Renal cortical epithelial cell (primary cell): ENCODE results near the gene PEBP1. TPM values are rescaled to one million over a fixed set of nuclear protein-coding genes. Genes with fewer than 3 reads are reported as not detected.

Experiments used
- DNase-seq: peaks from one replicate; pipeline ENCODE4 v3.0.0-alpha.2; 2011; ENCODE audit warnings: low read depth
- total RNA-seq: library from RNA; depleted of rRNA; stranded (reverse); fragments of >200 nt; gene quantifications from 2 replicates; pipeline ENCODE4 v1.2.3, GENCODE V29; 2014

Gene PEBP1
- total RNA-seq, 1 donor from 2014 or later: 161 TPM

- DNase-seq: no peak
Measured at GRCh38 chr12:118136559-118137003, 657 bp downstream of the PEBP1 start.

DNA sequence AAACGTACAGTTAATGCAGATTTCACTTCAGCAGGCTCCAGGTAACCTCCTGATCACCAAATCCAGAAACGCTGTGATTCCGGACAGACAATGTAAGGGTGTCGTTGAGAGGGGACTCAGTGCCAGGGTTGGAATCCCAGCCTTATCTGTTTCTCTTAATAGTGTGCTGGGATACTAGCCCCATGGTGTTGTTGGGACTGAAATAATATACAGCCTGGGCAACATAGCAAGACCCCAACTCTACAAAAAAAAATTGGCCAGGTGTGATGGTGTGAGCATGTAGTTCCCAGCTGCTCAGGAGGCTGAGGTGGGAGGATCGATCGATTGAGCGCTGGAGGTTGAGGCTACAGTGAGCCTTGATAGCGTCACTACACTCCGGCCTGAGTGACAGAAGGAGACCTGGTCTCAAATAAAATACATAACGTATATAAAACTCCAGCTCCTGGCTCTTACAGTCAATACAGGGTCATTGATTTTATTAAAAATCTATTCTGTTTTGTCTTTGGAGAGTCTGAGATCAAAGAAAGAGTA is 1.3 kb downstream of the PEBP1 start:
- DNase-seq: no peak

DNA sequence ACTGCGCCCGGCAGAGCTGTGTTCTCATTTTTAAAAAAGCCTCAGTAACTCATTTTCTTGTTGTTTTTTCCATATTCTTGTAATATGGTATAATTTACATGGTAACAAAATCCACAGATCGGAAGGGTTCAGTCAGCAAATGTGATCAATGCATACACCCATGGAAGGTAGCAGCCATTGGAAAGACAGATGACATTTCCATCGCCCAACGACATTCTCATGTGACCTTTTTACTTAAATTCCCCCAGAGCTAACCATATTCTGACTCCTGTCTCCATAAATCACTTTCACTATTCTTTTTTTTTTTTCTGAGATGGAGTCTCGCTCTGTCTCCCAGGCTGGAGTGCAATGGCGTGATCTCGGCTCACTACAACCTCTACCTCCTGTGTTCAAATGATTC is 4.9 kb downstream of the PEBP1 start:
- DNase-seq: no peak

- DNase-seq: no peak
Measured at GRCh38 chr12:118144499-118144898, 8.6 kb downstream of the PEBP1 start.

DNA sequence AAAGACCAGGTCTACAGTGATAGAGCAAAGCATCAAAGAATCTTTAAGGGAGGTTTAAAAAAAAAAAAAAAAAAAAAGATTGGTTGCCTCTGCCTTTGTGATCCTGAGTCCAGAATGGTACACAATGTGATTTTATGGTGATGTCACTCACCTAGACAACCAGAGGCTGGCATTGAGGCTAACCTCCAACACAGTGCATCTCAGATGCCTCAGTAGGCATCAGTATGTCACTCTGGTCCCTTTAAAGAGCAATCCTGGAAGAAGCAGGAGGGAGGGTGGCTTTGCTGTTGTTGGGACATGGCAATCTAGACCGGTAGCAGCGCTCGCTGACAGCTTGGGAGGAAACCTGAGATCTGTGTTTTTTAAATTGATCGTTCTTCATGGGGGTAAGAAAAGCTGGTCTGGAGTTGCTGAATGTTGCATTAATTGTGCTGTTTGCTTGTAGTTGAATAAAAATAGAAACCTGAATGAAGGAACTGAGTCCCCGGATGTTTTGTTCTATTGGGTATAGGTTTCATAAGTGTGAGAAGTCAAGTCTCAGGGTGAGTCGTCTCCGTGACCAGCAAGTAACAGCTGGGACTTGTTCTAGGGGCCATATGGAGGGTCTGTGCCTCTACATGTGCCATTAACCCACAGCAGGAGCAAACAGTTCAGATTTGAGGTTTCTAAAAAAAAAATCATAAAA is 9.3 kb downstream of the PEBP1 start:
- DNase-seq: no peak

DNA sequence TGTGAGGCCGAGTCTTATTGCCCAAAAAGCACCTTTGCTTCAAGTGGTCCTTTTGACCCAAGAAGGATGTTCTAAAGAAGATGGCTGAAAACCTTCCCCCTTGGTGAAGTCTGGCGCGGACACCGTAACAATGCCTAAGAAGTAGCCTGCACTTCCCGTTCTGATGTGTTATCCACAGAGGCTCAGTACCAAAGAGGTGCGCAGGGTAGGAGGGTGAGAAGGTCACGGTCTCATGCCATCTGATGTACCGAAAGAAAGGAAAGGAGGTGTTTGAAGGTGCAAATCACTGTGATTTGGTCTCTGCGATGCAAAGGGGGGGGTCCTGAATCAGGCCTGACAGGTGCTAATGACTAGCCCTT is 9.9 kb downstream of the PEBP1 start:
- no peak for DNase-seq

DNA sequence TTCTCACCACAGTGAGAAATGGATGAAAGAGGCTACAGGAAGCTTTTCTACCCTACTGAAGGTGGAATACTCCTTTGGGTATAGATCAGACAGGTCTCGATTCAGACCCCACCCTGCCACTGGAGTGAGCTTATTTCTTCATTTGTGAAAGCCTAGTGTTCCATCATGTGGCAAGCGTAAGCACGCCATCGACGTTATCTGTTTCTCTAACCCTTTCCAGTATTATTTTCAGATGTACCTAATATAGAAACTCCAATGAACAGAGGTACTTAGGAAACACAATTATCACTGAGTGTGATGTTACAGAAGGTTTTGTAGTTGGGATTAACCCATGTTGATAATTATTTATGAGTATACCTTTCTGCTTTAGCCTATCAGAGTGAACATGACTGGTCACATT is 12.4 kb downstream of the PEBP1 start:
- DNase-seq: no peak

DNA sequence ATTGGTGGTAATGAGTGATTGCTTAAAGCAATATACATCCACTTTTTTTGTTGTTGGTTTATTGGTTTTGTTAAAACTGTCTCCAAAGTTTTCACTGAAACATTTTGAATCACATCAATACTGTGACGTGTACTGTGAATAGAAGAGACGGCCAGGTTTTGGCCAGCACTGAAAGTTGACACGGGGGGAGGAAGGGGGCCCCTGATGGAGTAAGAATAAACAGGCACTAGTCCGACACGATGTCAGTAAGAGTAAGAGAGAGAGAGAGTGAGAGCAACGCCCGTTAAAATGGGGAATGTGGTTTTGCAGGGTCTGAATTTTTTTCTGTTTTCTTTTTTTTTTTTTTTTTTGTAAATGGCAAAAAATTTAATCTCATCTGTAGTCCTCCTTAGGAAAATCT is 14.7 kb downstream of the PEBP1 start:
- no peak for DNase-seq

- no peak for DNase-seq
Measured at GRCh38 chr12:118151755-118152154, 15.8 kb downstream of the PEBP1 start.

DNA sequence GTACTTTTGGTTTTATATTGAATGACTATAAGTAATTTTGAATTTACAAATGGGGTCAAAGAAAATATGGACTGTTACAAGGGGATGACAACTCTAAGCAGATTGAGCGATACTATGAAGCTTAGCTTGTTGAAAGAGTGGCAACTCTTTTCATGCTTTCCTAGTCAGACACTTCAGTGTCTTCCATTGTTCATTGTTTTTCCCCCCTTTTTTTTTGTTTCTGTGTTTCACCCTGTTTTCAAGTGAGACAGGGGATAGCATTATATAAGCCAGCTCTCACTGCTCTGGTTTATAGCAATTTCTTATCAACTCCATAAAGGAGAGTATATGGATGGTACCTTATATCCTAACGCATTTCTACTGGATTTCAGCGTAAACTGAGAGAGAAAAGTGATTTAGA is 24.6 kb downstream of the PEBP1 start:
- DNase-seq: no peak

GRCh38 chr12:118164798-118165486 is 29.0 kb downstream of the PEBP1 start:
- peak; percentile 37 for DNase-seq

DNA sequence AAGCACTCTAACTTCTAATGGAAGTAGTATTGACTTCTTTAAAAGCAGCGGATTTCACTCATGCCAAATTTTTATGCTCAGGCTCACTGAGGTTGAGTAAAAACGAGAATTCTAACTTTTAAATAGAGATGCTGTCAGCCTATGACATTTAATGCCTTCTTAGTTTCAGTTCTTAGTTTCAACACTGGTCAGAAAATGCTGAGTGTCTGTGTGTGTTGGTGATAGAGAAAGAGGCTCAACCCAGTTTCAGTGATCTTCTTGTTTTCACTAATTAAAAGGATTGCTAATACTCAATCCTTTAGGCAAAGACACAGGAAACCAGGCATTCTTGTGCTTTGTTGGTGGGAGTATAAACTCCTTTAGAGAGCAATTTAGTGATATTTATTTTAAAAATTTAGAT is 31.0 kb downstream of the PEBP1 start:
- DNase-seq: no peak

DNA sequence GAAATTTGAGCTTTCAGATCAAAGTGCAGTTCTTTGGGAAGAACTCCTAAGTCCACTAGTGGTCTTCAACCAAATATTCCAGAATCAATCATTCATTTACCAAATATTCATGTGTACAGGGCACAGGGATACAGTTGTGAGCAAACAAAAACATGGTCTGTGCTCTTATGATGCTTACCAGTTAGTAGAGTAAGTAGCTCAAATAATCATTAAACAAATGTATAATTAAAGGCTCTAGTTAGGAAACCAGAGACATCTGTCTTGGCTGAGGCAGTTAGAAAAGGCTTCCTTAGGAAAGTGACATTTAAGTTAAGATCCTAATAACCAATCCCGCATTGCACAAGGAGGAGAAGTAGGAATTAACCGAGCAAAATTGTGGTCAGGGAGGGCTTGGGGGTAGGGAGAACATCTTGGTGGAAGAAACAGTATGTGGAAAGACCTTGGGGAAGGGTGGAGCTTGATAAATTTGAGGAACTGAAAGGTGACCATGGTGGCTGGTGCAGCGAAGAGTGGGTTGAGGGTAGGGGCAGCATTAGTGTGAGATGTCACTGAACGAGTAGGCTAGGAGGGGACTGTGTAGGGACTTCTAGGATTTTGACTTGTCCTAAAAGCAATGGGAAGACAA is 40.0 kb downstream of the PEBP1 start:
- no peak for DNase-seq

- DNase-seq: no peak
Measured at GRCh38 chr12:118183155-118183554, 47.2 kb downstream of the PEBP1 start.

- no peak for DNase-seq
Measured at GRCh38 chr12:118183711-118184110, 47.8 kb downstream of the PEBP1 start.

- DNase-seq: no peak
Measured at GRCh38 chr12:118185602-118186397, 49.9 kb downstream of the PEBP1 start.

GRCh38 chr12:118187751-118188435 is 52.0 kb downstream of the PEBP1 start:
- DNase-seq: no peak

DNA sequence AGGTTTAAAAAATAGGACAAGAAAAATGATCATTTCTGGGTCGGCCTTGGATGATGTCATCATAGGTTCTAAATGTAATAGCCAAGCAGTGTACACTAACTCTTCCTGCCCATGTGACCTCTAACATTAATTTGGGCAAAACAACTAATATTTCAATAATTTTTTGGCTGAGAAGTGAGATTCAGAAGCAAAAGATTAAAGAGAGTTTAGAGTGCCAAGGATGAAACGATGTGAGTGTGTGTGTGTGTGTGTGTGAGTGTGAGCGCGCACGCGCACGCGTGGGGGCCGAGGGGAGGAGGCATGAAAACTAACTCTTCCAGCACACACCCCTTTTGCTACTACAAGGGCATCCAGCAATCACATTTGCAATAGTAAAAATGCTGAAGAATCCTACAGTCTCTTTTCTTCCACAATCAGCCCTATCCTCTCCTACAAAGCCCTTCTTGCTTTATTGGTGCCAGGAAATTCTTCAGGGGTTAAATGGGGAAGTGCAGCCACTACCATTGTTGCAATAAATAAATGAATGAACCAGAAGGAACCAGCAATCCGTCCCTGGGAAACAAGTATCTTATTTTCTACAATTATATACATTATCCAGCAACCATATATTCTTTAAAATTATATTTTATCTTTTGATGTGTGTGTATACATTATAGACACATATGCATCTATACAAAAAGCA is 52.9 kb downstream of the PEBP1 start:
- DNase-seq: no peak

- peak; percentile 37 for DNase-seq
Measured at GRCh38 chr12:118189741-118190191, 53.8 kb downstream of the PEBP1 start.

DNA sequence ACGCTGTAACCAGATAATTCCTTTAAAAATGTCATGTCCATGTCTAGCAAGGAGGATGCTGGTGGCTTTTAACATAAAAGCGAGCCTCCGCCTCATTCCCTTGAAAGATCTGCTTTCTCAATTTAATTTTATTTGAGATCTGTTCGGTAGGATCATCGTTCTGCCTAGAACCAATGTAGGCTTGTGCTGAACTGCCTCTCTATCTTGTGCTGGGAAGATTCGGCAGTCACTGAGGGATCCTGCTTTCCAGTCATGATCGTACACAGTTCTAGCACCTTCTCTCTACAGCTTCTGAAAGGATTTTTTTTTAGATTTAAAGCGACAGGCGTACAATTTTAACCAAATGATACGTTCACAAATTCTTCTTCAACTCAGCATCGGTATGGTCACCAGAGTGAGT is 54.3 kb downstream of the PEBP1 start:
- peak; percentile 48 for DNase-seq

DNA sequence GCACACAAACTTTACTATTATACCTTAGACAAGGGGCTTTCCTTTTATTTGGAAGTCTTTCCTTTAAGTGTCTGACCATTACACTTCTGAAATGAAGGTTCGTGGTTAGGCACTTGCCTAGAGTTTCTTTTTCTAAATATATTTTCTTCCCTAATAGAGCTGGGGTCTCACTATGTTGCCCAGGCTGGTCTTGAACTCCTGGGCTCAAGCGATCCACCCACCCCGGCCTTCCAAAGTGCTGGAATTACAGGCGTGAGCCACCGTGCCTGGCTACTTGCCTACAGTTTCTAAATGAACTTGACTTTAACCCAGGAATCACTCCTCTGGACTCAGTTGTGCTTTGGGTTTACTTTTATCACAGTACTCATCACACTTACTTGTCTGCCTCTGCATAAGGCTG is 57.6 kb downstream of the PEBP1 start:
- no peak for DNase-seq
